GM10248 (cell line): ENCODE results near the gene ZNF430.
"Not testable (repeated sequence)": the region's sequence is repeated elsewhere in the genome, so short reads cannot be mapped to it uniquely, and the experiment has no call there.

Experiments used
- CTCF ChIA-PET: fragments of 300-600 bp; sonication (Branson Sonifier 250); formaldehyde crosslinking; extraction: SDS; loops from one replicate; lab custom pipeline; 2021; ENCODE audit warnings: antibody characterized with exemption; lab: Yijun Ruan, JAX
- POLR2A ChIA-PET: fragments of 350-650 bp; sonication (Branson Sonifier 250); formaldehyde crosslinking; extraction: SDS; loops from one replicate; lab custom pipeline; 2020; ENCODE audit warnings: antibody characterized with exemption; lab: Yijun Ruan, JAX
- DNase-seq: peaks from one replicate; pipeline ENCODE4 v3.0.0; 2012; ENCODE audit errors: extremely low spot score
- CTCF ChIP-seq: IDR thresholded peaks from 2 replicates; pipeline ENCODE4 v1.5.1; 2012; ENCODE audit warnings: mild to moderate bottlenecking, low read depth; ENCODE audit errors: extremely low read depth, missing control alignments, control extremely low read depth

The ZNF430 gene

GRCh38 chr19:21020298-21021227 lies at the start of gene ZNF430:
Gene ZNF430 (plus strand): TSS chr19:21020657. CDS start chr19:21020801, 144 bp downstream.
- POLR2A ChIA-PET = interaction anchor here (0.5 to 1.2 kb wide), 4 partner anchors 21 to 1633 kb away, joined by 4 to 8 read pairs (median 6); no protein-coding TSS in a partner anchor
- CTCF ChIA-PET = interaction anchor here (1.2 kb wide), 1 partner anchor 10 kb away, joined by 3 read pairs; no protein-coding TSS in a partner anchor
- DNase-seq = peak; percentile 90
- no peak for TF ChIP-seq CTCF

DNA sequence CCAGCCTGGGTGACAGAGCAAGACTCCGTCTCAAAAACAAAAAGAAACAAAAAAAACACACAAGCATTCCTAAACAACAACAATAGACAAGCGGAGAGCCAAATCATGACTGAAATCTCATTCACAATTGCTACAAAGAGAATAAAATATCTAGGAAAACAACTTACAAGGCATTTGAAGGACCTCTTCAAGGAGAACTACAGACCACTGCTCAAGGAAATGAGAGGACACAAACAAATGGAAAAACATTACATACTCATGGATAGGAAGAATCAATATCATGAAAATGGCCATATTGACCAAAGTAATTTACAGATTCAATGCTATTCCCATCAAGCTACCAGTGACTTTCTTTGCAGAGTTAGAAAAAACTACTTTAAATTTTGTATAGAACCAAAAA lies 27.7 kb upstream of the ZNF430 start:
- DNase-seq, POLR2A ChIA-PET, CTCF ChIA-PET: not testable (repeated sequence)

DNA sequence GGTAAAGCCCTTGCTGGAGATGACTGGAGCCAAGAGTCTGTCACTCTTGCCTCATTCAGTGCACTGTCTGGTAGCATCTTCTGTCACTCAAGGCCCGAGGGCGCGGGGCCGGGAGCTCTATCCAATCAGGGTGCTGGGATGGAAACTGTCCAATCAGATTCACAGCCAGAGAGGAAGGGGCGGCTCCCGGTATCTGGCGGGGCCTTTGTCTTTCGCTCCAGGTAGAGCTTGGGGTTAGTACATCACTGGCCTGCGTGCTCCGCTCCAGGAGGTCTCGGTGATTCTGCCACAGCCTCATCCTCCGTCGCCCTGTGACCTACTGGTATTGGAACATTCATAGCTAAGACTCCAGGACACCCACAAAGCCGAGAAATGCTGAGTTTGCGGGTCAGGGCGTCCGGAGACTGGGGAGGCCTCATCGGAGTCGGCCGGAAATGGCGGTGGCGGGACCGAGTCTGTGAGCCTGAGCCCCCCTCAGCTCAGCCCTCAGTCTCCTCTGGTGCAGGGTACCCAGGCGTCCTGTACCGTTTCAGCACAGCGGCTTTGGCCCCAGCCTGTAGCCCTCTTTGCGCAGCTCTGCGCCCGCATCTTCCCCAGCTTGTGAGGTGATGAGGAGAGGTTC lies 20.6 kb upstream of the ZNF430 start:
- ChIA-PET CTCF (interaction anchor here (1.0 kb wide), 1 partner anchor 8 kb away, joined by 3 read pairs; no protein-coding TSS in a partner anchor), POLR2A (interaction anchor here (1.1 kb wide), 1 partner anchor 21 kb away, joined by 8 read pairs; the partner anchor contains the start of gene ZNF430)
- TF ChIP-seq CTCF = no peak
- peak; percentile 86 for DNase-seq

DNA sequence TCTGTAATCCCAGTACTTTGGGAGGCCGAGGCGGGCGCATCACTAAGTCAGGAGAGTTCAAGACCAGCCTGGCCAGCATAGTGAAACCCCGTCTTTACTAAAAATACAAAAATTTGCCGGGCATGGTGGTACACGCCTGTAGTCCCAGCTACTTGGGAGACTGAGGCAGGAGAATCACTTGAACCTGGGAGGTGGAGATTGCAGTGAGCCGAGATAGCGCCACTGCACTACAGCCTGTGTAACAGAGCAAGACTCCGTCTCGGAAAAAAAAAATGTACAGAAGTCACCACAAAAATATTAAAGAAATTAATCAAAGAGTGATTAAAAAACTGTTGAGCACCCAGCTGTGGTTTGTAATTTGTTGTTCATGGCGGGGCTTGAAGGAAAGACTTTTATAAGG lies 781 bp downstream of the ZNF430 start:
- POLR2A ChIA-PET = interaction anchor here (1.2 kb wide), 1 partner anchor 22 kb away, joined by 8 read pairs; no protein-coding TSS in a partner anchor
- DNase-seq = not testable (repeated sequence)
- CTCF ChIA-PET = interaction anchor here (1.2 kb wide), 1 partner anchor 10 kb away, joined by 3 read pairs; no protein-coding TSS in a partner anchor

DNA sequence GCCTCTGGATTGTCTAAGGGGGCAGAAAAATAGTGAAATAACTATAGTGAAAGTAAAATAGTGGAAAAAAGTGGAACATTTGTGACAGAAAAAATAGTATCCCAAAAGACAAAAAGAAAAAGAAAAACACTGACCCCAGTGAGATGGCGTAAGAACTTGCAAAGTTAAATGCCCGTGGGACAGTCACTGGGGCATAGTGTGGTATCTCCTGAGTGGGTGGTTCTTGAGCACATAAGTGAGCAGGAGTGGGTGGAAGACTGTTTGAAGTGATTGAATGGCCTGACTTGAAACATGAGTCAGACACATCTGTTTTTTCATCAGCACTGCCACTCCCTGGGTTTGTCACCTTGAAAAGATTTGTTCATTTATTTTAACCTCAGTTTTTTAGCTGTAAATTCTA lies 2.5 kb downstream of the ZNF430 start:
- TF ChIP-seq CTCF = no peak
- POLR2A ChIA-PET = no interaction called here
- DNase-seq = peak; percentile 19
- CTCF ChIA-PET = no interaction called here

- DNase-seq = no peak
- ChIA-PET CTCF (no interaction called here), POLR2A (no interaction called here)
- no peak for TF ChIP-seq CTCF
Measured at GRCh38 chr19:21023901-21024300, 3.4 kb downstream of the ZNF430 start.

DNA sequence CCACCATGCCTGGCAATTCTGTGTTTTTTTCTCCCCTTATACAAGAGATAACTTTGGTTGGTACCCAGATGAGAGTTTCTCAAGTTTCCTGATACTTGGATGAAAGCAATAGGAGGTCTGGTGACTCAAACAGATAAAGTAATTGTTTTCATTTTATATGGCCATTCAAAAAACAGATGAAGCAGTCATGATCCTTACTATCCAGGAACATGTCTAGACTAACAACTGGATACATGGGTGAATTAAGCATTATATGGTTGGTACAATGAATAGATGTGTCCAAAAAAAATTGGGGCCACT lies 8.5 kb downstream of the ZNF430 start:
- ChIA-PET POLR2A (interaction anchor here (1.6 kb wide), 1 partner anchor 53 kb away, joined by 4 read pairs; the partner anchor contains the start of gene ZNF714), CTCF (no interaction called here)
- no peak for DNase-seq
- no peak for TF ChIP-seq CTCF
